ENCODE measurements around the gene ERBIN.

ERBIN gene

GRCh38 chr5:65986050-65986451 is 59.7 kb downstream of the ERBIN start:
- H3K36me3 ChIP-seq (ENCODE audit: insufficient read depth, low read length), result no peaks in the 10 kb centered on the region; the same call in 1 of the 2 replicates
- H3K9me3 ChIP-seq (ENCODE audit: control insufficient read depth, insufficient read depth, low read length), result no peaks in the 10 kb centered on the region
- H3K4me1 ChIP-seq (ENCODE audit: insufficient read depth, low read length), result peaks cover 15% of the 10 kb centered on the region
- no peak overlapping the region for H3K9ac ChIP-seq (ENCODE audit: low read depth, low read length)

- Histone ChIP-seq H3K9ac (ENCODE audit: low read depth, low read length) (no peak overlapping the region), H3K36me3 (ENCODE audit: insufficient read depth, low read length) (no peaks in the 10 kb centered on the region; the same call in 1 of the 2 replicates), H3K9me3 (ENCODE audit: control insufficient read depth, insufficient read depth, low read length) (no peaks in the 10 kb centered on the region), H3K4me1 (ENCODE audit: insufficient read depth, low read length) (peaks cover 10% of the 10 kb centered on the region)
Measured at GRCh38 chr5:65986796-65987195, 60.4 kb downstream of the ERBIN start.

GRCh38 chr5:65987982-65988381 is 61.6 kb downstream of the ERBIN start:
- no peaks in the 10 kb centered on the region; the same call in 1 of the 2 replicates for H3K36me3 ChIP-seq (ENCODE audit: insufficient read depth, low read length)
- no peaks in the 10 kb centered on the region for H3K9me3 ChIP-seq (ENCODE audit: control insufficient read depth, insufficient read depth, low read length)
- H3K4me1 ChIP-seq (ENCODE audit: insufficient read depth, low read length), result no peaks in the 10 kb centered on the region
- no peak overlapping the region for H3K9ac ChIP-seq (ENCODE audit: low read depth, low read length)

- H3K9me3 ChIP-seq (ENCODE audit: control insufficient read depth, insufficient read depth, low read length), result no peaks in the 10 kb centered on the region
- no peaks in the 10 kb centered on the region for H3K4me1 ChIP-seq (ENCODE audit: insufficient read depth, low read length)
- no peaks in the 10 kb centered on the region; the same call in 1 of the 2 replicates for H3K36me3 ChIP-seq (ENCODE audit: insufficient read depth, low read length)
- H3K9ac ChIP-seq (ENCODE audit: low read depth, low read length), result no peak overlapping the region
Measured at GRCh38 chr5:65989158-65989557, 62.8 kb downstream of the ERBIN start.

GRCh38 chr5:65992630-65993029 is 66.3 kb downstream of the ERBIN start:
- Histone ChIP-seq H3K4me1 (ENCODE audit: insufficient read depth, low read length) (no peaks in the 10 kb centered on the region), H3K36me3 (ENCODE audit: insufficient read depth, low read length) (no peaks in the 10 kb centered on the region; the same call in 1 of the 2 replicates), H3K9ac (ENCODE audit: low read depth, low read length) (no peak overlapping the region), H3K9me3 (ENCODE audit: control insufficient read depth, insufficient read depth, low read length) (no peaks in the 10 kb centered on the region)

GRCh38 chr5:65994117-65994786 is 67.9 kb downstream of the ERBIN start:
- Histone ChIP-seq H3K4me1 (ENCODE audit: insufficient read depth, low read length) (peaks cover 5% of the 10 kb centered on the region; the same call in 1 of the 2 replicates), H3K9me3 (ENCODE audit: control insufficient read depth, insufficient read depth, low read length) (no peaks in the 10 kb centered on the region), H3K36me3 (ENCODE audit: insufficient read depth, low read length) (no peaks in the 10 kb centered on the region)

GRCh38 chr5:65999061-65999723 is 72.8 kb downstream of the ERBIN start:
- Histone ChIP-seq H3K36me3 (ENCODE audit: insufficient read depth, low read length) (no peaks in the 10 kb centered on the region), H3K4me1 (ENCODE audit: insufficient read depth, low read length) (peaks cover 10% of the 10 kb centered on the region; the same call in 1 of the 2 replicates), H3K9ac (ENCODE audit: low read depth, low read length) (no peak overlapping the region), H3K9me3 (ENCODE audit: control insufficient read depth, insufficient read depth, low read length) (no peaks in the 10 kb centered on the region)

More at GRCh38 chr5:65994117-65994786, 67.9 kb downstream of the ERBIN start:
- no peak overlapping the region for H3K9ac ChIP-seq (ENCODE audit: low read depth, low read length)

- Histone ChIP-seq H3K9me3 (ENCODE audit: control insufficient read depth, insufficient read depth, low read length) (no peaks in the 10 kb centered on the region), H3K36me3 (ENCODE audit: insufficient read depth, low read length) (no peaks in the 10 kb centered on the region), H3K9ac (ENCODE audit: low read depth, low read length) (no peak overlapping the region), H3K4me1 (ENCODE audit: insufficient read depth, low read length) (peaks cover 10% of the 10 kb centered on the region; the same call in 1 of the 2 replicates)
Measured at GRCh38 chr5:66001952-66002351, 75.6 kb downstream of the ERBIN start.

GRCh38 chr5:66002415-66002814 is 76.0 kb downstream of the ERBIN start:
- no peaks in the 10 kb centered on the region for H3K9me3 ChIP-seq (ENCODE audit: control insufficient read depth, insufficient read depth, low read length)
- H3K4me1 ChIP-seq (ENCODE audit: insufficient read depth, low read length), result peaks cover 10% of the 10 kb centered on the region; the same call in 1 of the 2 replicates
- H3K36me3 ChIP-seq (ENCODE audit: insufficient read depth, low read length), result no peaks in the 10 kb centered on the region
- no peak overlapping the region for H3K9ac ChIP-seq (ENCODE audit: low read depth, low read length)

- Histone ChIP-seq H3K4me1 (ENCODE audit: insufficient read depth, low read length) (peaks cover 5% of the 10 kb centered on the region; the same call in 1 of the 2 replicates), H3K9me3 (ENCODE audit: control insufficient read depth, insufficient read depth, low read length) (no peaks in the 10 kb centered on the region), H3K9ac (ENCODE audit: low read depth, low read length) (no peak overlapping the region), H3K36me3 (ENCODE audit: insufficient read depth, low read length) (no peaks in the 10 kb centered on the region)
Measured at GRCh38 chr5:66004216-66004615, 77.8 kb downstream of the ERBIN start.

GRCh38 chr5:66009277-66009676 is 82.9 kb downstream of the ERBIN start:
- no peaks in the 10 kb centered on the region for H3K9me3 ChIP-seq (ENCODE audit: control insufficient read depth, insufficient read depth, low read length)
- H3K4me1 ChIP-seq (ENCODE audit: insufficient read depth, low read length), result no peaks in the 10 kb centered on the region
- H3K9ac ChIP-seq (ENCODE audit: low read depth, low read length), result no peak overlapping the region
- no peaks in the 10 kb centered on the region; the same call in 1 of the 2 replicates for H3K36me3 ChIP-seq (ENCODE audit: insufficient read depth, low read length)

GRCh38 chr5:66010476-66010875 is 84.1 kb downstream of the ERBIN start:
- H3K9me3 ChIP-seq (ENCODE audit: control insufficient read depth, insufficient read depth, low read length), result no peaks in the 10 kb centered on the region
- no peaks in the 10 kb centered on the region; the same call in 1 of the 2 replicates for H3K36me3 ChIP-seq (ENCODE audit: insufficient read depth, low read length)
- no peaks in the 10 kb centered on the region for H3K4me1 ChIP-seq (ENCODE audit: insufficient read depth, low read length)
- no peak overlapping the region for H3K9ac ChIP-seq (ENCODE audit: low read depth, low read length)

GRCh38 chr5:66012271-66012670 is 85.9 kb downstream of the ERBIN start:
- Histone ChIP-seq H3K9ac (ENCODE audit: low read depth, low read length) (no peak overlapping the region), H3K9me3 (ENCODE audit: control insufficient read depth, insufficient read depth, low read length) (no peaks in the 10 kb centered on the region), H3K4me1 (ENCODE audit: insufficient read depth, low read length) (no peaks in the 10 kb centered on the region), H3K36me3 (ENCODE audit: insufficient read depth, low read length) (no peaks in the 10 kb centered on the region; the same call in 1 of the 2 replicates)

GRCh38 chr5:66013397-66013796 is 87.0 kb downstream of the ERBIN start:
- Histone ChIP-seq H3K36me3 (ENCODE audit: insufficient read depth, low read length) (no peaks in the 10 kb centered on the region; the same call in 1 of the 2 replicates), H3K9ac (ENCODE audit: low read depth, low read length) (no peak overlapping the region), H3K9me3 (ENCODE audit: control insufficient read depth, insufficient read depth, low read length) (no peaks in the 10 kb centered on the region), H3K4me1 (ENCODE audit: insufficient read depth, low read length) (no peaks in the 10 kb centered on the region)

- H3K9me3 ChIP-seq (ENCODE audit: control insufficient read depth, insufficient read depth, low read length), result no peaks in the 10 kb centered on the region
- no peaks in the 10 kb centered on the region; the same call in 1 of the 2 replicates for H3K36me3 ChIP-seq (ENCODE audit: insufficient read depth, low read length)
- H3K4me1 ChIP-seq (ENCODE audit: insufficient read depth, low read length), result no peaks in the 10 kb centered on the region
- H3K9ac ChIP-seq (ENCODE audit: low read depth, low read length), result no peak overlapping the region
Measured at GRCh38 chr5:66013906-66014305, 87.5 kb downstream of the ERBIN start.
